H1 (cell line): ENCODE results near the gene SNX20. TPM values are rescaled to one million over a fixed set of nuclear protein-coding genes. Genes with fewer than 3 reads are reported as not detected.

ENCODE experiments used
- polyA plus RNA-seq, 7 experiments: library from polyadenylated mRNA; depleted of rRNA in 3 of 7; stranded (reverse) in 5 of 7; unstranded in 2 of 7; fragments of >200 nt in 5 of 7; fragments of 200-250 nt in 2 of 7; gene quantifications; 1 replicate in 5 of 7; 2 replicates in 1 of 7; 4 replicates in 1 of 7; pipeline versions ENCODE4 v1.2.1 to v1.2.3, GENCODE V29; 2011 to 2013; ENCODE audit warnings: missing spikeins in 2 of 7, mixed read lengths in 2 of 7
- total RNA-seq: library from RNA; stranded (reverse); fragmentation: NEBNext Ultra II Directional; extraction: Animal tissue kit (Norgen Biotek cat#: 25700); gene quantifications from 2 replicates; pipeline ENCODE4 v1.2.1, GENCODE V29; 2021
- TF ChIP-seq, protein P1 (sequence below): IDR thresholded peaks from 2 replicates; pipeline ENCODE4 v1.6.1; 2012; ENCODE audit warnings: inconsistent platforms

Gene SNX20
- total and polyA plus RNA-seq, 2 of the 8 experiments (the other 6 are each of a cell fraction or from before 2014, with no cell fraction given) = not detected

DNA sequence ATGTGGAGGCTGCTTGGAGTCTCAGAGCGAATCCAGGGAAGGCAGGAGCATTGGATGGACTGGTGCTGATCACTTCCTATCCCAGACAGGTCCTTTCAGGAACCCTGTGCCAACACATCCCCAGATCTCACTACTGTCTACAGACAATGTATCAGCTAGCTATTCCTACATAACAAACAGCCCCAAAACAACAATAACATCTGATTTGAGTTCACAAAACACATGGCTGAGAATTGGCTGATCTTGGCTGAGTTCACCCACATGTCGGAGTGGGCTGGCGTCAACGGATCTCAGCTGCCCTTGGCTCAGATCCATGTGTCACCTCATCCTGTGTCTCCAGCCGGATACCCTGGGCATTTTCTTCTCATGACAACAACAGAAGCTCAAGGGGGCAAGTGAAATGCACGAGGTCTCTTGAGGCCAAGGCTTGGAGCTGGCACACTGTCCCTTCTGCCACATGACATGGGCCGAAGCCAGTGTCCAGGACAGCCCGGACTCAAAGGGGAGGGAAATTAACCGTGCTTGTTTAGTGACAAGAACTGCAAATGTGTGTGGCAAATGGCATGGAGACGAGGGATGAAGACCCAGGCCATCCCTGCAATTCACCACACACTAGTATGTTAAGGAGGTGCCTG is 18.7 kb downstream of the SNX20 start (continued):
- TF ChIP-seq, protein P1, sequence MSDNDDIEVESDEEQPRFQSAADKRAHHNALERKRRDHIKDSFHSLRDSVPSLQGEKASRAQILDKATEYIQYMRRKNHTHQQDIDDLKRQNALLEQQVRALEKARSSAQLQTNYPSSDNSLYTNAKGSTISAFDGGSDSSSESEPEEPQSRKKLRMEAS = no peak
